ENCODE measurements around the gene ZNF230.

Gene ZNF230

DNA sequence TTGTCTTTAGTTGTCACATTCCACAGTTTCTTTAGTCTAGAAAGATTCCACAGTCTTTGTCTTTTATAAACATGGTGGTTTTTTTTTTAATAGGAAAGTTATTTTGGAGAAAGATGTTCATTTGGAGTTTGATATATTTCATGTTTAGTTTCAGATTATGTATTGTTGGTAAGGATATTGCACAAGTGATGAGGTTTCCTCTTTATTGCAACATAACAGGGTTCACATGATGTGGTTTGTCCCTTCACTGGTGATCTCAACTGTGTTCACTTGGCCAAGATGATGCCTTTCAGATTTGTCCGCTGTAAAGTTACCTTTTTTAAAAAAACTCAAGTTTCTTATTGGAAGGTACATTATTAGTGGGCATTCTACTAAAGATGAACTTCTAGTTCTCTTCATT, 3.2 kb downstream of the ZNF230 start:
- no peak overlapping the region for H2AFZ ChIP-seq (ENCODE audit: low read depth, low read length)
- no peak for TF ChIP-seq EZH2 (IDR thresholded peaks at IDR 0.05; ENCODE audit: borderline replicate concordance, low read depth, low read length, severe bottlenecking)
- TF ChIP-seq, protein P1, sequence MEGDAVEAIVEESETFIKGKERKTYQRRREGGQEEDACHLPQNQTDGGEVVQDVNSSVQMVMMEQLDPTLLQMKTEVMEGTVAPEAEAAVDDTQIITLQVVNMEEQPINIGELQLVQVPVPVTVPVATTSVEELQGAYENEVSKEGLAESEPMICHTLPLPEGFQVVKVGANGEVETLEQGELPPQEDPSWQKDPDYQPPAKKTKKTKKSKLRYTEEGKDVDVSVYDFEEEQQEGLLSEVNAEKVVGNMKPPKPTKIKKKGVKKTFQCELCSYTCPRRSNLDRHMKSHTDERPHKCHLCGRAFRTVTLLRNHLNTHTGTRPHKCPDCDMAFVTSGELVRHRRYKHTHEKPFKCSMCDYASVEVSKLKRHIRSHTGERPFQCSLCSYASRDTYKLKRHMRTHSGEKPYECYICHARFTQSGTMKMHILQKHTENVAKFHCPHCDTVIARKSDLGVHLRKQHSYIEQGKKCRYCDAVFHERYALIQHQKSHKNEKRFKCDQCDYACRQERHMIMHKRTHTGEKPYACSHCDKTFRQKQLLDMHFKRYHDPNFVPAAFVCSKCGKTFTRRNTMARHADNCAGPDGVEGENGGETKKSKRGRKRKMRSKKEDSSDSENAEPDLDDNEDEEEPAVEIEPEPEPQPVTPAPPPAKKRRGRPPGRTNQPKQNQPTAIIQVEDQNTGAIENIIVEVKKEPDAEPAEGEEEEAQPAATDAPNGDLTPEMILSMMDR (IDR thresholded peaks at IDR 0.05; ENCODE audit: borderline replicate concordance, extremely low read depth, low read length, poor library complexity, severe bottlenecking): no peak
- peaks cover 46% of the 10 kb centered on the region for H3K36me3 ChIP-seq (ENCODE audit: insufficient read depth, low read length)
- H3K4me3 ChIP-seq (ENCODE audit: low read depth in 1 of 2, low read length in 2 of 2): no peak overlapping the region
- peaks cover 35% of the 10 kb centered on the region for H3K79me2 ChIP-seq (ENCODE audit: insufficient read depth, low read length)
- no peak overlapping the region for H3K9ac ChIP-seq (ENCODE audit: low read depth, low read length)
- no peaks in the 10 kb centered on the region for H3K27me3 ChIP-seq (ENCODE audit: insufficient read depth, low read length, poor library complexity)
- peaks cover 21% of the 10 kb centered on the region for H3K4me1 ChIP-seq (ENCODE audit: insufficient read depth, low read length)
- no peak overlapping the region for H3K27ac ChIP-seq (ENCODE audit: low read length)
- DNase-seq (no peak), ATAC-seq (ENCODE audit: insufficient read depth, low read depth) (no peak)
- no peaks in the 10 kb centered on the region for H4K20me1 ChIP-seq (ENCODE audit: insufficient read depth, low read length)
- H3K4me2 ChIP-seq (ENCODE audit: insufficient read depth, low read length): no peak overlapping the region
- peaks cover 32% of the 10 kb centered on the region for H3K9me3 ChIP-seq (ENCODE audit: insufficient read depth, low read length, severe bottlenecking)

DNA sequence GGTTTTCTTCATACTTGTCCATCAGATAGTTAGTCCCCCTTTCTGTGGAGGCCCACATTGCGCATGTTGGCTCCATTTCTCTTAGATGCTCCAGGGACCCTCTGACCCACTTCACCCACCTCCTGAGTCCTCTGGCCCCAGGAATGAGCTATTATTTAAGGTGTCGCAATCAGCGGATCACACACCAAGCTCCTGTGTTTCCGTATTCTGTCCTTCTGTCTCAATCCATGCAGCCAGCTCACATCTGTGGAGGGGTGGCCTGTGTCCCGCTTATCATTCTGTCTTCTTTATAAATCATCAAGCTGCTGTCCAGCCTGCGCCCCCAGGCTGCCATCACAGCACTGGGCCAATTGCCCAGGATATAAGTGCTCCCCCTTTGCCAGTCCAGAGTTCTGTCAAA, 4.7 kb downstream of the ZNF230 start:
- peaks cover 11% of the 10 kb centered on the region for H3K4me1 ChIP-seq (ENCODE audit: insufficient read depth, low read length)
- no peak overlapping the region for H3K27ac ChIP-seq (ENCODE audit: low read length)
- ATAC-seq (ENCODE audit: insufficient read depth, low read depth) (no peak), DNase-seq (no peak)
- no peak overlapping the region for H2AFZ ChIP-seq (ENCODE audit: low read depth, low read length)
- H3K27me3 ChIP-seq (ENCODE audit: insufficient read depth, low read length, poor library complexity): no peaks in the 10 kb centered on the region
- peaks cover 30% of the 10 kb centered on the region for H3K79me2 ChIP-seq (ENCODE audit: insufficient read depth, low read length)
- H3K36me3 ChIP-seq (ENCODE audit: insufficient read depth, low read length): peaks cover 61% of the 10 kb centered on the region
- no peak overlapping the region for H3K9ac ChIP-seq (ENCODE audit: low read depth, low read length)
- TF ChIP-seq, protein P1 (IDR thresholded peaks at IDR 0.05; ENCODE audit: borderline replicate concordance, extremely low read depth, low read length, poor library complexity, severe bottlenecking): no peak
- TF ChIP-seq EZH2 (IDR thresholded peaks at IDR 0.05; ENCODE audit: borderline replicate concordance, low read depth, low read length, severe bottlenecking): no peak
- H3K4me3 ChIP-seq (ENCODE audit: low read depth in 1 of 2, low read length in 2 of 2): no peak overlapping the region
- peaks cover 34% of the 10 kb centered on the region for H3K9me3 ChIP-seq (ENCODE audit: insufficient read depth, low read length, severe bottlenecking)
- H4K20me1 ChIP-seq (ENCODE audit: insufficient read depth, low read length): no peaks in the 10 kb centered on the region
- no peak overlapping the region for H3K4me2 ChIP-seq (ENCODE audit: insufficient read depth, low read length)

DNA sequence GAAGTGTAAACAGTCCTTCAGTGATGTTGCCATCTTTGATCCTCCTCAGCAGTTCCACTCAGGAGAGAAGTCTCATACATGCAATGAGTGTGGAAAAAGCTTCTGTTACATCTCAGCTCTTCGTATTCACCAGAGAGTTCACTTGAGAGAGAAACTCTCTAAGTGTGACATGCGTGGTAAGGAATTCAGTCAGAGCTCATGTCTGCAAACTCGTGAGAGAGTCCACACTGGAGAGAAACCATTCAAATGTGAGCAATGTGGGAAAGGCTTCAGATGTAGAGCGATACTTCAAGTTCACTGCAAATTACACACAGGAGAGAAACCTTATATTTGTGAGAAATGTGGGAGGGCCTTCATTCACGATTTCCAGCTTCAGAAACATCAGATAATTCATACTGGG, 7.7 kb downstream of the ZNF230 start:
- H3K4me3 ChIP-seq (ENCODE audit: low read depth in 1 of 2, low read length in 2 of 2): no peak overlapping the region
- no peak overlapping the region for H3K9ac ChIP-seq (ENCODE audit: low read depth, low read length)
- H3K79me2 ChIP-seq (ENCODE audit: insufficient read depth, low read length): peaks cover 6% of the 10 kb centered on the region
- ATAC-seq (ENCODE audit: insufficient read depth, low read depth): no peak
- no peak for DNase-seq
- H3K36me3 ChIP-seq (ENCODE audit: insufficient read depth, low read length): peaks cover 62% of the 10 kb centered on the region
- H3K27ac ChIP-seq (ENCODE audit: low read length): no peak overlapping the region
- no peaks in the 10 kb centered on the region for H4K20me1 ChIP-seq (ENCODE audit: insufficient read depth, low read length)
- H3K4me2 ChIP-seq (ENCODE audit: insufficient read depth, low read length): no peak overlapping the region
- no peak overlapping the region for H2AFZ ChIP-seq (ENCODE audit: low read depth, low read length)
- peaks cover 34% of the 10 kb centered on the region for H3K9me3 ChIP-seq (ENCODE audit: insufficient read depth, low read length, severe bottlenecking)
- H3K4me1 ChIP-seq (ENCODE audit: insufficient read depth, low read length): no peaks in the 10 kb centered on the region
- H3K27me3 ChIP-seq (ENCODE audit: insufficient read depth, low read length, poor library complexity): no peaks in the 10 kb centered on the region
- TF ChIP-seq EZH2 (IDR thresholded peaks at IDR 0.05; ENCODE audit: borderline replicate concordance, low read depth, low read length, severe bottlenecking): no peak
- TF ChIP-seq, protein P1 (IDR thresholded peaks at IDR 0.05; ENCODE audit: borderline replicate concordance, extremely low read depth, low read length, poor library complexity, severe bottlenecking): peak; percentile 4

DNA sequence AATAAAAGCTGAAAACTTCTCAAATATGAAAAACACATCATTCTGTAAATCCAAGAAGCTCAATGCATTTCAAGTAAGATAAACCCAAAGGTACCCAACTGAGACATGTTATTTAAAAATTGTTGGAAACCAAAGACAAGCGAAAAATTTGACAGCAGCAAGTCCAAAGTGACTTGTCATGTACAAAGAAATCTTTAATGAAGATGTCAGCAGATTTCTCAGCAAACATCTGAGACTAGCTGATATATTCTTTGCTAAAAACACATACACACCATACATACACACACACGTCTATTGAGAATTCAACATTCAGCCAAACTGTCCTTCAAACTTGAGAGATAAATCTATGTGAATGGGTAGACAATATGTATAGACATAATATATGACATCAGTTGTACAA, 16.7 kb downstream of the ZNF230 start:
- no peak overlapping the region for H3K9ac ChIP-seq (ENCODE audit: low read depth, low read length)

More for the DNA sequence above, 16.7 kb downstream of the ZNF230 start:
- Histone ChIP-seq H2AFZ (ENCODE audit: low read depth, low read length) (no peak overlapping the region), H3K4me3 (ENCODE audit: low read depth in 1 of 2, low read length in 2 of 2) (no peak overlapping the region), H3K27ac (ENCODE audit: low read length) (no peak overlapping the region), H3K4me2 (ENCODE audit: insufficient read depth, low read length) (no peak overlapping the region), H3K27me3 (ENCODE audit: insufficient read depth, low read length, poor library complexity) (no peaks in the 10 kb centered on the region), H3K36me3 (ENCODE audit: insufficient read depth, low read length) (no peaks in the 10 kb centered on the region), H4K20me1 (ENCODE audit: insufficient read depth, low read length) (no peaks in the 10 kb centered on the region), H3K4me1 (ENCODE audit: insufficient read depth, low read length) (peaks cover 5% of the 10 kb centered on the region), H3K79me2 (ENCODE audit: insufficient read depth, low read length) (no peaks in the 10 kb centered on the region), H3K9me3 (ENCODE audit: insufficient read depth, low read length, severe bottlenecking) (no peaks in the 10 kb centered on the region)
- DNase-seq (no peak), ATAC-seq (ENCODE audit: insufficient read depth, low read depth) (no peak)
- TF ChIP-seq, protein P1 (IDR thresholded peaks at IDR 0.05; ENCODE audit: borderline replicate concordance, extremely low read depth, low read length, poor library complexity, severe bottlenecking): no peak
- no peak for TF ChIP-seq EZH2 (IDR thresholded peaks at IDR 0.05; ENCODE audit: borderline replicate concordance, low read depth, low read length, severe bottlenecking)

Data from DND-41 (cell line).